ENCODE measurements around the gene XRN2.
"Not testable (repeated sequence)": the region's sequence is repeated elsewhere in the genome, so short reads cannot be mapped to it uniquely, and the experiment has no call there.

Gene XRN2

DNA sequence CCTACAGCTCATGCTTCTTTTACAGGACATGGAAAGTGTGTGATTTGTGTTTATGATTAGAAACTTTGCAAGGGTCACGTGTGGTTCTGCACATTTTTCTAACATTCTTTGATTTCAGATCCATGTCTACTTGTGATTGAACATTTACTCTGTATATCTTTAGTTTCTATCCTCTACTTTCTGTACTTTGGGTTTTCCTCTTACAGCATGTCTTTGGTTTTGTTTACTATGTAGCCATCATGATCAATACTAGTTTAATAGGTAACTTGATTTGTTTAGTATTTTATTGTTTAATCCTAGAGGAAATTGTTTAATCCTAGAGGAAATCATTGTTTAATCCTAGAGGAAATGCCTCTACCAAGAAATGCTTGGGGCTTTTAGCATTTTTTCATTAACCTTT is 41.8 kb downstream of the XRN2 start:
- DNase-seq, result no peak

GRCh38 chr20:21352703-21353102 is 49.6 kb downstream of the XRN2 start:
- peak; percentile 59 for DNase-seq

DNA sequence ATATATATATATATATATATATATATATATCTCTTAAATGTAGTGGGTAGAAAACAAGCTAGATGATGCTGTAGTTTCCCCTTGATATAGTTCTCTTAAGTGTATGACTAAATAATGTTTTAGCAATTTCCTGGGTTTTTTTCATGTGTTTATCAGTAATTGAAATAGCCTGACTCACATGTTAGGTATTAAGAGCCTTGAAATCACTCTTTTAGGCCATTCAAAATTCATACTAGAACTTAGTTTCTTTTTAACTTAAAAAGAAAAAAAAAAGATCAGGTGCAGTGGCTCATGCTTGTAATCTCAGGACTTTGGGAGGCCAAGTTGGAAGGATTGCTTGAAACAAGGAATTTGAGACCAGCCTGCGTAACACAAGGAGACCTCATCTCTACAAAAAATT is 50.1 kb downstream of the XRN2 start:
- DNase-seq, result no peak

DNA sequence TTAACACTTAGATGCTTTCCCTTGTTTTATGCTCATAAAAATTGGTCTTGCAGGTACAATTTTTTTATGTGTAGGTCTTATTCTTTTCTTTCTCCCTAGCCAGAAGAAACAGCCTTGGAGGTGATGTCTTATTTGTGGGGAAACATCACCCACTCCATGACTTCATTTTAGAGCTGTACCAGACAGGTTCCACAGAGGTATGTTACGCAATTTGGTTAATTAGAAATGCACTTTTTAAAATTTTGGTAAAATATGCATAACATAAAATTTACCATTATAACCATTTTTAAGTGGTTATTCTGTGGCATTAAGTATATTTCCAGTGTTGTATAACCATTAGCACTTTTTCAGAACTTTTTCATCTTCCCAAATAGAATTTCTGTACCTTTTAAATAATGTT is 52.9 kb downstream of the XRN2 start:
- no peak for DNase-seq

GRCh38 chr20:21356386-21356785 is 53.3 kb downstream of the XRN2 start:
- DNase-seq, result peak; percentile 11

GRCh38 chr20:21357844-21358243 is 54.7 kb downstream of the XRN2 start:
- no peak for DNase-seq

GRCh38 chr20:21358737-21359136 is 55.6 kb downstream of the XRN2 start:
- no peak for DNase-seq

- no peak for DNase-seq
These were observed 57.6 kb downstream of the XRN2 start for GRCh38 chr20:21360705-21361104.

- no peak for DNase-seq
These were observed 58.1 kb downstream of the XRN2 start for GRCh38 chr20:21361266-21361665.

DNA sequence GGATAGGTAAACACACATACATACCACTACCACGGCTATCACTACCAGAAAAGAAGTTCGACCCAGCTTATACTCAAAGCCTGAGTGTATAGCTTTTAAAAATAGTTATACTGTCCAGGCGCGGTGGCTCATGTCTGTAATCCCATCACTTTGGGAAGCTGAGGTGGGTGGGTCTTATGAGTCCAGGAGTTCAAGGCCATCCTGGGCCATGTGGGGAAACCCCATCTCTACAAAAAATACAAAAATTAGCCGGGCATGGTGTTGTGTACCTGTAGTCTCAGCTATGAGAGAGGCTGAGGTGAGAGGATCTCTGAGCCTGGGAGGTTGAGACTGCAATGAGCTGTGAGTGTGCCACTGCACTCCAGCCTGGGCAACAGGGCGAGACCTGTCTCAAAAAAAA is 61.3 kb downstream of the XRN2 start:
- no peak for DNase-seq

DNA sequence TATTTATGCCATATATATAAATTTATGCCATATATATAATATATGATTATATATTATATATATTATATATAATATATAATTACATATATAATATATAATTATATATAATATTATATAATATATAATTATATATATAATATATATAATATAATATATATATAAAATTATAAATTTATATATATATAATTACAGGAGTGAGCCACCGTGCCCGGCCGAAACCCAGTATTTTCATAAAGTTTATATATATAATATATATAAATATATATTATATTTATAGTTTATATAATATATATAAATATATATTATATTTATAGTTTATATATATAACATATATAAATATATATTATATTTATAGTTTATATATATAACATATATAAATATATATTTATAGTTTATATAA is 62.6 kb downstream of the XRN2 start:
- DNase-seq, result no peak

- not testable (repeated sequence) for DNase-seq
These were observed 63.1 kb downstream of the XRN2 start for GRCh38 chr20:21366273-21366672.

GRCh38 chr20:21368791-21369190 is 65.7 kb downstream of the XRN2 start:
- no peak for DNase-seq

DNA sequence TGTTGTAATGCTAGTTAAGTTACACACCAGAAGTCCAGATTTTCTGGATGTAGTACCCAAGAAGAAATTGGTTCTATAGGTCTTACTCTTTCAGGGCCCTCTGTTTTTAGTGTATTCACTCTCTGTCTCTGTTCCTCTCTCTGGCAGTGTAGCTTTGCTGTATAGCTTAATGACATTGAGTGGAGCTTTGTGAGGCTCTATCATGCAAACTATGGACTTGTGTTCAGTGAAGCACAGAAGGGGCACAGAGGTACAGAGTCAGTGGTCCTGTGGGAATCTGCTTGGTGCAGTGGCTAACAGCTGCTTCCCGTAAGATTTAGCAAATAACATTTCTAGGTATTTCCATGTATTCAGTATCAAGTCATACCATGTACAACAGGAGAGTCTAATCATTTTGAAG is 68.1 kb downstream of the XRN2 start:
- no peak for DNase-seq

DNA sequence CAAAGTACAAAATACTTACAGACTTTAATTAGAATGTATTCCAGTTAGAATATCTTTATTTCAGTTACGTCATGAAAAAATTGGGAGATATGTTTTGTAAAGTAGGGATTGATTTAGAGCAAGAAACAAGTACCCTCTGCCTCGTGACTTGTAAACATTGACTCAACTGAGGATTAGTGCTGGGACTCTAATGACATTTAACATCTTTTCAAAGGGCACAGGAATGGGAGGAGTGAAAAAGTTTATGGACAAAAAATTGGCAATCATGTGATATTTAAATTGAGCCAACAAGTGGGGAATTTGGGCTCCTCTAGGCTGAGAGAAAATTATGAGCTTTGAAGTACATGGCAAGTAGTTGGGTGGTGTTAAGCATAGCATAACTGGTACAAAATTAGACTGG is 68.9 kb downstream of the XRN2 start:
- no peak for DNase-seq

DNA sequence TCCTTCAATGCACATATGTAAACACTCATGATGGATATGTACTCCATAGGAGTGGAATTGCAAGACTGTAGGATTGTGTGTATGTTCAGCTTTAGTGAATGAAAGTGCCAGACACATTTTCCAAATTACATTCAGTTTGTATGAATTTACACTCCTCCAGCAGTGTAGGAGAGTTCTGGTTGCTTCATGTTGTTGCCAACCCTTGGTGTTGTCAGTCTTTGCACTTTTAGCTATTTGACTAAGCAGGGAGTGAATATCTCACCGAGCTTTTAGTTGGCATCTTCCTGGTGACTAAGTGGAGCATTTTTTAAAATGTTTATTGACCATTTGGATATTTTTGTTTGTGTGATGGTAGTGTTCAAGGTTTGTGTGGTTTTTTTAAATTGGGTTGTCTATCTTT is 70.3 kb downstream of the XRN2 start:
- no peak for DNase-seq

DNA sequence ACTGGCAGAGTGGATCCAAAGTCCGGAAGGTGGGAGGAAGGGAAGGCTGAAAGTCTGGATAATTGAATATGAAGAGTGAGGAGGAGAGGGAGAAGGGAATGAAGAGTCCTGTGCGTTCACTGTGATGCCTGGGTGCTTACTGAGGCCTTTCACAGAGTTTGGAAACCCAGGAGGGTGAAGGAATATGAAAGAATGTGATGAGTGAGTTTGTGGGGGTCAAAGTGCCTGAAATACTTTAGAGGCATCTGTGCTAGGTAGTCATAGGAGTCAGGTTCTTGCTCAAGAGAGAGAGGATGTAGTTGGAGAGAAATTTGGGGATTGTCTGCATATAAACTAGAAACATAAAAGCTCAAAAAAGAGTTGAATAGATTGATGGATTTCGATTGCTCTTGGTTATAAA is 73.5 kb downstream of the XRN2 start:
- DNase-seq, result no peak

- DNase-seq, result no peak
These were observed 74.6 kb downstream of the XRN2 start for GRCh38 chr20:21377701-21378100.

GRCh38 chr20:21378259-21378658 is 75.1 kb downstream of the XRN2 start:
- DNase-seq, result no peak

GRCh38 chr20:21380711-21381110 is 77.6 kb downstream of the XRN2 start:
- DNase-seq, result peak; percentile 13

DNA sequence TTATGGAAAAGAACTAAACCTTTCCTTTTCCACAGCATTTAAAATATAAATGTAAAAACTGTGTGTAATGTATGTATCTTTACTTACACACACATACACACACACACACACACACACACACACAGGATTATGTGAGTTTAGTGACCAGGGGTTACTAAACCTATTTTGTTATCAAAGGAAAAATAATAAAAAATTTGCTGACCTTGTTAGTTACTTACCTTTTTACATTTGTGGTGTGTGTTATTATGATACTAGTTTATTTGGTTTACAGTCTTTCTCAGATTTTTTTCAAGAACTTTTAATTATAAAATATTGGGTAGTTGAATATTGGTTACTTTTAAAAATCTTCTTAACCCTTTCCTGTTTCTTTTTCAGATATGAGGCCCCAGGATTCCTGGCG is 78.5 kb downstream of the XRN2 start:
- DNase-seq, result no peak

- DNase-seq, result no peak
These were observed 81.3 kb downstream of the XRN2 start for GRCh38 chr20:21384308-21384892.

DNA sequence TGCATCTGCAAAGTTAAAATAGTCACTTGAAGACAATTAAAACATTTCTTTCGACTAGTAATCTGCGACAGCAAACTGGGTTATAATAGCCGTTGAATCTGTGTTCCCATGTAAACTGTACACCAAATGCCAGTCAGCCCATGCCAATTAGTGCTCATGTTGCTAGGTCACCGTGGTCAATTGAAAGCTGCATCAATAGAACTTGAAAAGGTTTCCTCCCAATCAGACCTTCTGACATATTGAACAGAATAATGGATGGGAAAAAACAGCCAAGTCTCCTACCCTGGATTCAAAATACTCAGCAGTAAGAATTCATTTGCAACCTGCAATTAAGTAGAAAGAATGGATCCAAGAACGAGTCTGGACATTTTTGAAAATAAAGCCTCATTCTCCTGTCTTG is 83.0 kb downstream of the XRN2 start:
- no peak for DNase-seq

DNA sequence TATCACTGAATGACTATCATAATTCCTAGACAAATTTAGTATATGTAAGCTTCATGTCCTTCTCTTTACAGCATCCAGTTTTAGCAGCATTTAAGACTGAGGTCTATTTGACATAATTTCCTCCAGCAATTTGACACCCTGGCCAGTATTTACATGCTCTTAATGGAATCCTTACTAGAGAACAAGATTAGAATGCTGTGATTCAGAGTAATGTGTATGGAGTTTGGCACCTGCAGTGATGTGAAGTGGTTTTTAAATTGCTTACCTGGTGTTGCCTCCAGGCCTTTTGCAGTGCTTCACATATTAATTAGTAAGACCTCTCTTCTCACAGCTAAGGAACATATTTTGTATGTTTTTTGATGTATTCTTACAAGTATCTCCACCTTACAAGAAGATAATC is 84.4 kb downstream of the XRN2 start:
- DNase-seq, result no peak

DNA sequence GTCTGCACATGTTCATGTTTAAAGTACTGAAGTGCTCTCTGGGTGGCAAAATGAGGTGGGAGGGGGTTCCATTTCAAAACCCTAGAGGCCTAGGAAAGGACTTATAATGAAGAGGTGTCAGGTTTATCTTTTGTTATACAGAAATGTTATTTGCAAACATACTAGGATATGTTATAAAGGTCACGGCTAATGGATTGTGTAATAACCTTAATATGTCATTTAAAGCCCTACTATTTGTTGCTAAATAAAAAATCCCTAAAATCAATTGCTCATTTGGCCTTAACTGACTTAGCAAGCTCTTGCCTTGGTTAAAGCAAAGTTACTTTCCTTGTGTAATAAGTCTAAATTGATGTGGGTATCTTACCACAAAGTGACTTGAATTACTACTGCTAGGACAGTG is 85.4 kb downstream of the XRN2 start:
- no peak for DNase-seq

DNA sequence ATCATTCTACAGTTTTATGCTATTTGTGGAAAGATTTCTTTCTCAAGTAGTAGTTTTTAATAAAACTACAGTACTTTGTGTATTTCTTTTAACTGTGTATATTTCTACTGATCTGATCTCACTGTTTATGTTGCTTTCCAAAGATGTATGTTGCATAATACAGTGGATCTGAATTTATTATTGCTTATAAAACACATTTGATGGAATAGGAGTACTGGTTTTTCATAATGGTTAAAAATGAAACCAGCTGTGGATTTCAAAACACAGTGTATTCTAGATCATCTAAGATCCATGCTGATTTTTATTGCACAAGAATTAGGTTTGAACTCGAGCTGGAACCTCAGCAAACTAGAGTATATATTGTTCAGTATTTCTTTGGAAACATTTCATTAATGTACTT is 86.2 kb downstream of the XRN2 start:
- DNase-seq, result no peak

All from fibroblast of skin of scalp (primary cell).